ENCODE results near the gene S100A3.

The S100A3 gene

GRCh38 chr1:153547560-153548551, 1.2 kb downstream of the S100A3 start:
- no peak for DNase-seq (ENCODE audit: low spot score)

DNA sequence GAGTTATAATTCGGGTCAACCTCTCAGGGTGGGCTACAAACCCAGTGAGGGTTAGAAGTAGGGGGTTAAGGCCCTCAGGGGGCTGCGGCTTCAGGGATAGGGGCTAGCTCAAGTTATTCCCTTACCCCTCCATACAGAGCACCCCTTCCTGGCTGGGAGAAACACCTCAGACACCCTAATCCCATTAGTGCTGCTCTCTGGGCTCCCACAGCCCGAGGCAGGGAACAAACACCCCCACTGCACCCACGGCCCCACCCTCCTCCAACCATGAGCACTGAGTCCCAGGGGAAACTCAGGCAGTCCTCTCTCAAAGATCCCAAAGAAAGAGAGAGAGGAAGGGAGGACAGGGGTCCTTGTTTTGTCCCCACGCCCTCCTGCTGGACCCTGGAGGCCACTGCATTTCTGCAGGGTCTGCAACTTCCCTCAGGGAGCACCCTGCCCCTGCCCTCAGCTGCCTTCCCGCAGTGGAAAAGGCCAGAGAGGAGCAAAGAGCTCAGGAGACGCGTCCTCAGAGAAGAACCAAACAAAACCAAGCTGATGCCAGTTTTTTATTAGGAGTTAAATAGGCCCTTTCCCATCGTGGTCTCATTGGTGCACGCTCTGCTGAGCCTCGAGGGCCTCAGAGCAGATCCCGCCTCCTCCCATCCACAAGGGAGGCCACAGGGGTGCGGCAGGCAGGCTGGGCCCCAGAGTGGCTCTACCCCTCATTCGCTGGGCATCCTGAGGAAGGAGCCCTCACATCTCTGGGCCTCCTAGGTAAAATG, 2.1 kb downstream of the S100A3 start:
- DNase-seq (ENCODE audit: low spot score): no peak

GRCh38 chr1:153546371-153546770, 2.7 kb downstream of the S100A3 start:
- no peak for DNase-seq (ENCODE audit: low spot score)

- peak; percentile 77 for DNase-seq (ENCODE audit: low spot score)
Observed at GRCh38 chr1:153545067-153546055, 3.7 kb downstream of the S100A3 start, which contains the start of gene S100A4. Gene S100A4 (minus strand): TSS chr1:153545806. CDS start chr1:153544794, 1,012 bp downstream.

DNA sequence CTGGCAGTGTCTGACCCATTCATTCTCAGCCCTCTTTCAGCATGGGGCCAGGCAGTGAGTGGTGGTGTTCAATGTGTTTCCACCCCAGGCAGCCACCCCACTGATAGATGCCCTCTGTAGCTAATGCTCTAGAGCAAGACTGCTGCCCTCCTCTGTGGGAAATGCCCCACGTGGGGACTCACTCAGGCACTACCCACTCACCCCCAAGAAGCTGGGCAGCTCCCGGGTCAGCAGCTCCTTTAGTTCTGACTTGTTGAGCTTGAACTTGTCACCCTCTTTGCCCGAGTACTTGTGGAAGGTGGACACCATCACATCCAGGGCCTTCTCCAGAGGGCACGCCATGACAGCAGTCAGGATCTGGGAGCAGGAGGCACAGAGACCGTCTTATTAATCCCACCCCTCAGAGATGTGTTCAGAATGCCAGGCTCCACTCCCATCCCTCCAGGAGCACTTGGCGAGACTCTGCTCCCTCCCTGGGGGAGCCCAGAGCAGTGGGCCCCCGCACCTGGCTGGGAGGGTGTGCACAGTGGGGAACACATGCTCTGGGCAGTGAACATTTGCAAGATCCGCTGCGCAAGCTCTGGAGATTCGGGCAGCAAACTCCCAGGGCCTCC, 4.5 kb downstream of the S100A3 start:
- no peak for DNase-seq (ENCODE audit: low spot score)

DNA sequence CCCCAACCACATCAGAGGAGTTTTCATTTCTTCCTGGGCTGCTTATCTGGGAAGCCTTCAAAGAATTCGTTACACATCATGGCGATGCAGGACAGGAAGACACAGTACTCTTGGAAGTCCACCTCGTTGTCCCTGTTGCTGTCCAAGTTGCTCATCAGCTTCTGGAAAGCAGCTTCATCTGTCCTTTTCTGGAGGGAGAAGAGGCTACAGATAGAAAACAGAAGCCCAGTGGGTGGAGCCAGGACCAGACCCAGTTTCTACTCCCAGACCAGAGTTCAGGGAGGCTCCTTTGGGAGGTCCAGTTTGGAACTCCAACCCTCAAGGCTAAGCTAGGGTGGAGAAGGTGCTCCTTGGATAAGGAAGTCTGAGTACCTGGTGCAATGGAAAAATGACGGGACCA, 5.3 kb downstream of the S100A3 start:
- DNase-seq (ENCODE audit: low spot score): no peak

DNA sequence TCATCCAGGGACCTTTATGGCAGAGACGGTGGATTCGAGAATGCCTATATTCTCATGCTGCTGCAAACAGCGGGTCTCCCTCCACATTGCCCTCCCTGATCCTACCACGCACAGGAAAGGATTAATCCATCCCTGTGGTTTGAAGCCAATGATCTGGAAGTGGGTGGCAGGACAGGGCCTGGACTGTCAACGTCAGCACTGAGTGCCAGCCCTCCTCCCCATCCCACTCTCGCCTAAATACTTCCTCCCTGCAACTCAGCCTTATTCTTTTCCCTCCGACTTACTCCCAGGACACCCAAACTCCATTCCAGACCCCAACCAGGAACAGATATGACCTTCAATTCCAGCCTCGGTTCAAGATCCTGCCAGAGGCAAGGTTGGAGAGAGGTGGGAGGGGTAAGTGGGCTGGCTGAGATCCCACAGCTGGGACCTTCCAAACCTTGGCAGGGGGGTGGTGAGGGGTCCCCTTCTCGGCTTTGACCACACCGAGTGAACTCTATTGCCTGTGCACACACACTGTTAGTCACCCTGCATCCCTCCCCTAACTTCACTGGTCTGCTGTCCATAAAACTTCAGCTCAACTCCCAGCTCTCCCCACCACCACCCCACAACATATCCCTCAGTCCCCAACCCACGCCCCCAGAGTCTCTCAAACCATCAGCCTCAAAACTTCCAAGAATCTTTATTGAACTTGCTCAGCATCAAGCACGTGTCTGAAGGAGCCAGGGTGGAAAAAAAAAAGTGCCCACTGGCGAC, 5.9 kb downstream of the S100A3 start:
- no peak for DNase-seq (ENCODE audit: low spot score)

DNA sequence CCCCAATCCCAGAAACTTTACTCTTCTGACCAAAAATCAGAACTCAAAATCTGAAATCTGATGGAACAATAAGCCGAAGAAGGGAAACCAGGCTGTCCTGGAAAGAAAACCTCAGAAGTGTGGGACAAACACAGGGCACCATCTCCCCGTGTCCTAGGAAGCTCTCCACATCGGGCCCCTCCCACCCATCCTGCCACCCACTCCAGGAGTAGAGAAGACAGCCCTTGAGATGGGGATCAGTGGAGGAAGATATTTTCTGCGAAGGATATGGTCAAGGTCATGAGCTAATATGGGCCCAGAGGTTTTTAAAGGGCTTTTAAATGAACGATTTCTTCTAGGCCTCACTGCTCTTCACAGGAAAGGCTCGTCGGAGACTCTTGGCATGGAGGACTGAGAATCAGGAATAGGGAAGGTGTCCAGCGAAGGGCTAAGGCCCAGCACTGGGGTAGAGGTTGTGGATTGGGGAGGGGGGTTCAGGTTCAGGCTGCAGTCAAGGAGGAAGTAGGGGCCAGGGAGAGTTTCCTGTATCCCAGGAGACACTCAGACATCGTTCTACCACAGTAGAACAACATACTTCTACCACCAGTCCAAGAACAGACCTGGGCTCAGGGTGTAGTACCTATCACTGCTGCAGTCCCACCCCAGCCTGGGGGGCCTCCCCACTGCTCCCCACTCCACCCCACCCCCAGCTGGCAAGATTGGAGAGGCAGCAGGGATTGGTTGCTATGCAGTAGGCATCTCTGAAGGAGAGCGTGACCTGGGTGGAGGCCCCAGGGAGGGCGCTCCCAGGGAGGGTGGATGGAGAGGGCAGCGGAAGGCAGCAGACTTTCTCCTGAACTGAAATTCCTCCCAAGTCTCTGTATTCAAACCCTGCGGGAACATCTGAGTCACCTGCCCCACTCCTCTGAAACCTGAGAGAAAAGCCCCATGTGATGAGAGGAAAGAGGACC, 7.1 kb downstream of the S100A3 start:
- DNase-seq (ENCODE audit: low spot score): no peak

GRCh38 chr1:153540394-153541361, 8.4 kb downstream of the S100A3 start, which contains the start of gene S100A5:
Gene S100A5 (minus strand): TSS chr1:153540934. CDS start chr1:153540191, 743 bp downstream.
- DNase-seq (ENCODE audit: low spot score): peak; percentile 28

DNA sequence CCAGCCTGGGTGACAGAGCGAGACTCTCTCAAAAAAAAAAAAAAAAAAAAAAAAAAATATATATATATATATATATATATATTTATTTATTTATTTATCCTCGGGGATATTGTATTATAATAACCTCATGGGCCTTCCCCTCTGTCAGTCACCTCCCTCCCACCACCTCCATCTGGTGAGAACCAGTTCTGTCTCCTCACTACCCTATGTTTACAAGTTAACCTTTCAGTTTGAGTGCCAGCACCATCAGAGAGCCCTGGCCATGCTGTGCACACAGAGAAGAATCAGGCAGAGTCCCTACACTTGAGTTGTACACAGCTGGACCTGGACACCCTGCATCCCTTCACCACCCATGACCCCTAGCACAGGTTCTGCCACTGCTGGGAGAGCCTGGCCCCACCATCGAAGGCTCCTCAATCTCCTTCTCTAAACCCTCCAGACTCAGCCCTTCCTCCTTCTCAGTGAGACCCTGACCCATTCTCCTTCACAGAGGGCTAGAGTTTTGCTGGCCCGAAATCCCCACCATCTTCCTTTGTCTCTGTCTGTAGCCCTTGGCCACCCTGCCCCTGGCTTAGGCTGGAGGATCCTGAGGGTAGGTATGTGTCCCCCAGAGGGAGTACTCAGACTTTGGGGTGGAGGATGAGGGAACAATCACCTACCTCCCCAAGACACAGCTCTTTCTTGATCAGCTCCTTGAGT, 9.5 kb downstream of the S100A3 start:
- no peak for DNase-seq (ENCODE audit: low spot score)

DNA sequence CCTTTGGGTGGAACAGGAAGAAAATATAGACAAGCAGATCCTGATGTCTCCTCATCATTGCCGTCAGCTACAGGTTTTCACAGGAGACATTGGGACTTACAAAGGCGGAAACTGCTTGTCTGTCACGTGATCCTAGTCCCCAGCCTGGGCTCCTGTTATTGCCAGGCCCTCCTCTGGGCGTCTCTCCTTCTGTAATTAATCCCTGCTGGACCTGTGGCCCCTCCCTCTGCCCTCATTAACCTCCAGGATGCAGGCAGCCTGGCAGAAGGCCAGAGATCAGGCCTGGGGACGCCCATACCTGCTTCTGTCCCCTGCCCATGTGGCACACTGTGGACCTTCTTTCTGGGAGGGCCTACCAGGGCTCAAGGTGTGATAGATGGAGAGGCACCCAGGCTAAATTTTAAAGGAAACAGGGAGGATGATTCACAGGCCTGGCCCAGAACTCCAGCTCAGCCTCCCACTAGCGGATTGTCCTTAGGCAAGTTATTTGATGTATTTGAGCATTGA, 10.7 kb downstream of the S100A3 start:
- no peak for DNase-seq (ENCODE audit: low spot score)

- no peak for DNase-seq (ENCODE audit: low spot score)
Observed at GRCh38 chr1:153537376-153537730, 11.7 kb downstream of the S100A3 start.

- no peak for DNase-seq (ENCODE audit: low spot score)
Observed at GRCh38 chr1:153536671-153537375, 12.2 kb downstream of the S100A3 start.

- peak; percentile 65 for DNase-seq (ENCODE audit: low spot score)
Observed at GRCh38 chr1:153536012-153536670, 12.9 kb downstream of the S100A3 start.

- peak; percentile 48 for DNase-seq (ENCODE audit: low spot score)
Observed at GRCh38 chr1:153535242-153536011, 13.6 kb downstream of the S100A3 start, which contains the start of gene S100A6. Gene S100A6 (minus strand): TSS chr1:153535991. CDS start chr1:153535339, 652 bp downstream.

Data from pons (tissue), 1 donor.